Choroid plexus epithelial cell (primary cell): ENCODE results near the gene ARF3.

ENCODE experiments used
- DNase-seq: peaks from one replicate; pipeline ENCODE4 v3.0.0-alpha.2; 2010; ENCODE audit warnings: low read depth
- H3K4me3 ChIP-seq: 2 replicates; pipeline ENCODE4 v1.5.1; 2011; ENCODE audit warnings: low read depth, mild to moderate bottlenecking, control low read depth, low read length, moderate library complexity
- CTCF ChIP-seq: conservative IDR thresholded peaks from 2 replicates; pipeline ENCODE4 v1.5.1; 2011; ENCODE audit warnings: low read depth, mild to moderate bottlenecking, control low read depth, inconsistent platforms, low read length, moderate library complexity

ARF3 gene

GRCh38 chr12:48954061-48954460 lies 3.2 kb downstream of the ARF3 start:
- no peak for DNase-seq
- no peak overlapping the region for H3K4me3 ChIP-seq
- no peak for TF ChIP-seq CTCF

- DNase-seq: no peak
- TF ChIP-seq CTCF: no peak
- no peak overlapping the region for H3K4me3 ChIP-seq
These were observed 4.6 kb downstream of the ARF3 start for GRCh38 chr12:48952691-48953090.

- DNase-seq: no peak
- no peak for TF ChIP-seq CTCF
- no peak overlapping the region for H3K4me3 ChIP-seq
These were observed 9.6 kb downstream of the ARF3 start for GRCh38 chr12:48947727-48948126.

- no peak for DNase-seq
- TF ChIP-seq CTCF: no peak
- H3K4me3 ChIP-seq: no peak overlapping the region
These were observed 10.3 kb downstream of the ARF3 start for GRCh38 chr12:48946943-48947342.

- DNase-seq: peak; percentile 53
- no peak for TF ChIP-seq CTCF
- no peak overlapping the region for H3K4me3 ChIP-seq
These were observed 11.1 kb downstream of the ARF3 start for GRCh38 chr12:48946205-48946604.

GRCh38 chr12:48943221-48943620 lies 14.1 kb downstream of the ARF3 start:
- TF ChIP-seq CTCF: no peak
- DNase-seq: no peak
- H3K4me3 ChIP-seq: no peak overlapping the region

GRCh38 chr12:48940181-48940580 lies 17.1 kb downstream of the ARF3 start:
- TF ChIP-seq CTCF: no peak
- H3K4me3 ChIP-seq: no peak overlapping the region
- DNase-seq: no peak
